GM18505 (cell line): ENCODE data around the gene NEURL3.
"Not testable (repeated sequence)": the region's sequence is repeated elsewhere in the genome, so short reads cannot be mapped to it uniquely, and the experiment has no call there.

ENCODE experiments used
- ATAC-seq: cut with Tn5 transposase; IDR thresholded peaks from one replicate; pipeline ENCODE4 v1.9.1; 2021; ENCODE audit not compliant: unreplicated experiment
- POLR2A ChIP-seq: IDR thresholded peaks from 4 replicates; pipeline ENCODE4 v1.6.1; 2011; ENCODE audit warnings: borderline replicate concordance; ENCODE audit not compliant: insufficient read depth, insufficient read length; ENCODE audit errors: extremely low read depth

The NEURL3 gene

DNA sequence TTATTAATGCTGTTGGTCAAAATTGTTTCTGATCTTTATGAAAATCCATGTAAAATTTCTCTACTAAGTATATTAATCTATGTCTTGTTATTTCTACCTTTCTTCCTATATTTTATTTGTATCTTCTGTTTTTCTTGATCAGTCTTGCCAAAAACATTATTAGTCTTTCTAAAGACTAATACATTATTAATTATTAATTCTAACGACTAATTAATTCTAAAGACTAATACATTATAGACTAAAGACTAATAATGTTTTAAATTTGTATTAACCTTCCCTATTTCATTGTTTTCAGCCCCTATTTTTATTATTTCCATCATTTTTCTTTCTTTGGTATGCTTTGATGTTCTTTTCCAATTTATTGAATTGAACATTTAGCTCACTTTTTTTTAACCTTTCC is 27.7 kb downstream of the NEURL3 start:
- ATAC-seq: no peak

DNA sequence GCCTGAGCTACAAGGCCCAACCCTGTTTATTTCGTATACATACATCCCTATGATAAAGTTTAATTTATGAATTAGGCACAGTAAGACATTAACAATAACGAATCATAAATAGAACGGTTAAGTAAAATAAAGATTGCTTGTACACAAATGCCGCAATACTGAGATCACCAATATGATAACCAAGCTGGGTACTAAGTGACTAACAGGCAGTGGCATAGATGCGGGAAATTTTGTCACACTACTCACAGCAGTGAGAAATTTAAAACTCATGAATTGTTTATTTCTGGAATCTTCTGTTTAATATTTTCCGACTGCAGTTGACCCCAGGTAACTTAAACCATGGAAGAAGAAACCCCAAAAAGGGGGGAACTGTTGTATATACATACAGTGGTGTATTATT is 33.4 kb downstream of the NEURL3 start:
- TF ChIP-seq POLR2A: no peak
- ATAC-seq: no peak

More for the DNA sequence above, 27.7 kb downstream of the NEURL3 start:
- TF ChIP-seq POLR2A: no peak

DNA sequence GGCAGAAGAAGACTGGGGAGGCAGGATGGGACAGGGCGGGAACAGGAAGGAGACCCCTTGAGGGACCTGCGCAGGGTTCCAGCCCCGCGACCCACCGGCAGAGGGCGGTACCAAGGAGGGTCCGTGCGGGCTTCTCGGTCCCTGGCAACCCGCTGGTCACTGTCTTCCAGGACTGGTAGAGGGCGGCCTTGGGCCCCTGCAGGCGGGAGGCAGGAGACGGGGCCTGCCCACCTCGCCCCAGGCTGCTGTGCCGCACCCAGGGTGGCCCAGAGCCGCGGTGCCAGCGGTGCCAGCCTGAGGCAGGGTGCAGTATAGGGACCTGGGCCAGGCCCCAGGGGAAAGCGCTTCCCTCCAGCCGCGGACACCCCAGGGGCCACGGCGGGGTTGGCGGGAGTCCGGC is 34.5 kb downstream of the NEURL3 start:
- TF ChIP-seq POLR2A: no peak
- no peak for ATAC-seq

DNA sequence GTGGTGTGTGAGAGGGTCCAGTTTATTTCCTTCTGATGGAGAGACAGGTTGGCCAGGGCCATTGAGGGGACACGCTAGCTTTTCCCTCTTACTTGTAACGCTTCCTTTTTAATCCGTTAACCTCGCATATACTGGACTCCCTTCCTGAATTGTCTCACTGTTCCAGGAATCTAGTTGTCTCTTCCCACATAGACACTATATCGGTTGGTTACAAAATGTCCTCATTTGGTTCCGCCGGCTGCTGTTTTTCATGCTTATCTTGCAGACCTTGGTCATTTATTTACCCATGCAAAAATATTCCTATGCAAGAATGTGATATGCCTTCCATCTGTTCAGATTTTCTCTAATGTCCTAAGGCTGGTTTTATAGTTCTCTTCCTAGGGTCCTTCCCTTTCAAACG is 35.0 kb downstream of the NEURL3 start:
- no peak for ATAC-seq
- no peak for TF ChIP-seq POLR2A

DNA sequence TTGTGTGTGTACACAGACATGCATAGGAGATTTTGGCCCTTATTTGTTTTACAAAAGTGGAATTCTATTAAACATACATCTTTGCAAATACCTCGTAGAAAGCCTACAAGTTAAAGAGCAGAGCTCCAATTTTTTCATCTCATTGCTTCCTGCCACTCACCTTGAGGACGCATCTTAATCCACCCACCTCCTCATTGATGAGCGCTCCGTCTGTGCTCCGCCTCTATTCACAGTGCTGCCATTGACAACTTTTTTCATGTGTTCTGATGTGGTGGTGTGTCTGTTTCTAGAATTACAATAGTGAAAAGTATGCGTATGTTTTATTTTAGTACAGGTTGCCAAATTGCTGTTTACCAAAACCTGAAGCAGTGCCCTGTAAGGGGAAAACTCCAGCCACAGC is 36.3 kb downstream of the NEURL3 start:
- ATAC-seq: no peak
- TF ChIP-seq POLR2A: no peak

DNA sequence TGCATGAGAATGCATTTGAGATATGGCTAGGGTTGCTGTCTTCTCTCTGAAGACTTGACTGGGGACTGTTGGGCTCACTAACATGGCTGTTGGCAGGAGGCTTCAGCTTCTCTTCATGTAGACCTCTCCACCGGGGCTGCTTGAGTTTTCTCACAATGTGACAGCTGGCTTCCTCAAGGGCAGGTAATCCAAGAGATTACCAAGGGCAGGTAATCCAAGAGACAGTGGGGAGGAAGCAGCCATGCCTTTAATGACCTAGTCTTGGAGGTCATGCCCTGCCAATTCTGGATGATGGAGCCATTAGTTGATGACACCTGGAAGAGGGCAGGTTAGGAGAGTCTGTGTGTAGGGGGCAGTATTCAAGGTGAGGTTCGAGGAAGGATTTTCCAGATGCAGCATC is 40.5 kb downstream of the NEURL3 start:
- no peak for ATAC-seq
- no peak for TF ChIP-seq POLR2A

DNA sequence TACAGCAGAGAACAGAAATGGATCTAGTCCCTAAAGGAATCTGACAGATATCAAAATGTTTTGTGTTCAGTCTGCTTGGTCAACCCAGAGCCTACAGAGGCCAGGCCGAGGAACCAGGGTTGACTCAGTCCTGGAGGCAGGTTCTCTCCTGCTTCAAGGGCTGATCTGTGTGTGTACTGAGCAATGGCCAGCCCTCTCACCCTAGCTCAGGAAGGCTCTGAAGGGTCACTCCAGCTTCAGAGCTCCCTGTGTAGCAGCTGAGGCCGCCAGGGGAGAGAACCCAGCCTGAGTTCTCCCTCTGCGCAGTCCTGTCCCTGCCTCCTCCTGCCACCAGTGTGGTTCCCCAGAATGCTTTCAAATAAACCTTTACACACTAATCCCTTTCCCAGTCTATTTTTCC is 41.1 kb downstream of the NEURL3 start:
- no peak for ATAC-seq
- no peak for TF ChIP-seq POLR2A

DNA sequence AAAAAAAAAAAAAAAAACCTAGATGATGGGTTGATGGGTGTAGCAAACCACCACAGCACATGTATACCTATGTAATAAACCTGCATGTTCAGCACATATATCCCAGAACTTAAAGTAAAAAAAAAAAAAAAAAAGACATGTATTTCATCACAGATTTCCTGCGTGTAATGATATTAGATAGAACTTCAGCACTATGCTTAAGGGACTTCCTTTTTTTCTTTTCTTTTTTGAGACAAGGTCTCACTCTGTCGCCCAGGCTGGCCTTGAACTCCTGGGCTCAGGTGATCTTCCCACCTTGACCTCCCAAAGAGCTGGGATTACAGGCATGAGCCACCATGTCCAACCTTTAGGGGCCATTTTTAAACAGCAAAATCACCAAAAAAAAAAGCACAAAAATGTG is 42.0 kb downstream of the NEURL3 start:
- ATAC-seq: no peak
- no peak for TF ChIP-seq POLR2A

DNA sequence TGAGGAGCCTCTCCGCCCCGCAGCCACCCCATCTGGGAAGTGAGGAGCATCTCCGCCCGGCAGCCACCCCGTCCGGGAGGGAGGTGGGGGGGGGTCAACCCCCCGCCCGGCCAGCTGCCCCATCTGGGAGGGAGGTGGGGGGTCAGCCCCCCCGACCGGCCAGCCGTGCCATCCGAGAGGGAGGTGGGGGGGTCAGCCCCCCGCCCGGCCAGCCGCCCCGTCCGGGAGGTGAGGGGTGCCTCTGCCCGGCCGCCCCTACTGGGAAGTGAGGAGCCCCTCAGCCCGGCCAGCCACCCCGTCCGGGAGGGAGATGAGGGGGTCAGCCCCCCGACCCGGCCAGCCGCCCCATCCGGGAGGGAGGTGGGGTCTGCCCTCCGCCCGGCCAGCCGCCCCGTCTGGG is 43.5 kb downstream of the NEURL3 start:
- ATAC-seq: not testable (repeated sequence)

DNA sequence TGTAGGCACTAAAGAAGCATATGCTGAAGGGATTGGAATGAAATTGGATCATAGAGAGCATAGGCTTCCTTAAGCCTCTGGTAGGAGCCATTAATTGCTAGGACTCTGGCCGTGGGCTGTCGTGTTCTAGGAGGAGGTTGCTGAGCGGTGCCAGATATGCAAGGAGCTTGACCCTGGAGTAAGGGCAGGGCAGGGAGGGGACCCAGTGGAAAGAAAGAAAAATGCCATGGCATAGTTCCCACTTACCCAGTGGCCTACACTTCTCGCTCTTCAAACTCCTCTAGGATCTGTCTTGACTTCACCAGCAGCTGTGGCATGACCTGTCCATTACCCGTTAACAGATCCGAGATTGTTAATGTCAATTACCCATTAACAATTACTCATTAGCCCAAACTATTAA is 53.1 kb downstream of the NEURL3 start:
- ATAC-seq: no peak
- no peak for TF ChIP-seq POLR2A

DNA sequence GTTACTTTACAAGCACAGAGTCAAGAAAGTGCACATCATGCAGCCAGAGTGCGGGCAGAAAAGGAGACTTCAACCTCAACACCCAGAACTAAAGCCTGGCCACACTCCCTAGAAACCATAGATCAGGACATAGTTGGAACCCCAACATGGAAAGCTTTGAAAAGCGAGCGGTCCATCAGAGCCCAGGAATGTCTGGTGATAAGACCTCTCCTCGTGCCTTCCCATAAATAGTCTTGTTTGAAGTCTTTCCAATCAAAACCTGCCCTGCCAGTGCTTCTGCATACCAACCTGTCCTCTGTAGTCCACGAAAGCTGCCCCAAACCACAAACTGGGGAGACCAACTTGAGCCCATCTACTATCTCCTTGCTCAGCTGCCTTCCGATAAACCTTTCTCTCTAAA is 55.5 kb downstream of the NEURL3 start:
- no peak for ATAC-seq
- TF ChIP-seq POLR2A: no peak

DNA sequence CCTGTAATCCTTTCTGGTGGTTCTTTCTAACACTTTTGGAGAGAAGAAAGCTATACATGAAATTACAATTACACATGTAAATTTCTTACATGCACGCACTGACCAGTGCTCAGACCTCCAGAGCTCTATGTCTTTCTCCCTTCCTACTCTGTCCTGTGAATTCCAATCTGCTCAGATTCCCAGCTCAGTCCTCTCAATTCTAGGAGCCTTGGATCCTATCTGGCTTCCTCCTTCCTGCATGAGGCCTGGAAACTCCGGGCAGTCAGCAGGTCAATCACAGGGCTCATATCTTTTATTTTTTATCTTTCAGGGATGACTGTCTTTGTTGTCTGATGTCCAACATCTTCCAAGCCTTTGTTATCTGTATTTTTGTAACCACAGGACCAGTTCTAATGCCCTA is 56.0 kb downstream of the NEURL3 start:
- no peak for ATAC-seq
- no peak for TF ChIP-seq POLR2A

DNA sequence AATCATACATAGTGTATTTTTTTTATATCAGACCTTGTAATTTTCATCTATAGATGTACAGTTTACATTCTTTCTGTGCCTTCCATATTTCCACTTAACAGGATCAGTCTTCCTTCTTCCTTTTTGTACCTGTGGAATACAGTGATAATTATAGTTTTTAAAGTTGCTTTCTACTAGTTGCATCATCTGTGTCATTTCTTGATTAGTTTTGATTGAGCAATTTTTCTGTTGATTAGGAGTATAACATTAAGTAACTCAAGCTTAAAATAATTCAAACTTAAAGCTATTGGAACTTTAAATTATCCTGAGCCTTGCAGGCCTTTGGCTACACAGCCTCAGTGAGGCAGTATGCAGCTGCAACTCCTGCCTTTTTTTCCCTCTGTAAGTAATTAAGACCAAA is 57.4 kb downstream of the NEURL3 start:
- ATAC-seq: no peak
- no peak for TF ChIP-seq POLR2A
